BJ (cell line): ENCODE data around the gene KRT76. TPM values are rescaled to one million over a fixed set of nuclear protein-coding genes. Genes with fewer than 3 reads are reported as not detected.
"Not testable (repeated sequence)": the region's sequence is repeated elsewhere in the genome, so short reads cannot be mapped to it uniquely, and the experiment has no call there.

Experiments used
- CTCF ChIA-PET: fragments of 350-600 bp; formaldehyde crosslinking; extraction: SDS; loops from one replicate; lab custom pipeline; 2021; ENCODE audit warnings: antibody characterized with exemption, inconsistent platforms; lab: Yijun Ruan, JAX
- POLR2A ChIA-PET: fragments of 300-600 bp; sonication (Branson Sonifier 250); formaldehyde crosslinking; extraction: SDS; loops from one replicate; lab custom pipeline; 2021; ENCODE audit warnings: antibody characterized with exemption; lab: Charles Lee
- DNase-seq: peaks from one replicate; pipeline ENCODE4 v3.0.0-alpha.2; 2011; ENCODE audit warnings: low read depth
- H3K27me3 ChIP-seq: 2 replicates; pipeline ENCODE4 v1.6.0; 2011; ENCODE audit warnings: low read length; ENCODE audit not compliant: control insufficient read depth, insufficient read depth
- H3K36me3 ChIP-seq: 2 replicates; pipeline ENCODE4 v1.5.1; 2011; ENCODE audit warnings: low read length; ENCODE audit not compliant: control insufficient read depth, insufficient read depth
- H3K4me3 ChIP-seq: 2 replicates; pipeline ENCODE4 v1.5.1; 2011; ENCODE audit warnings: low read depth, mild to moderate bottlenecking, control low read depth, low read length
- polyA plus RNA-seq: library from polyadenylated mRNA; depleted of rRNA; stranded (reverse); fragments of >200 nt; gene quantifications from 2 replicates; pipeline ENCODE4 v1.2.3, GENCODE V29; 2011
- TF ChIP-seq, protein P1 (sequence below): IDR thresholded peaks from 2 replicates; pipeline ENCODE4 v1.5.1; 2011; ENCODE audit warnings: low read depth, mild to moderate bottlenecking, control low read depth, inconsistent platforms, low read length, moderate library complexity; ENCODE audit not compliant: insufficient read depth

Gene KRT76
- polyA plus RNA-seq, 1 experiment: not detected

DNA sequence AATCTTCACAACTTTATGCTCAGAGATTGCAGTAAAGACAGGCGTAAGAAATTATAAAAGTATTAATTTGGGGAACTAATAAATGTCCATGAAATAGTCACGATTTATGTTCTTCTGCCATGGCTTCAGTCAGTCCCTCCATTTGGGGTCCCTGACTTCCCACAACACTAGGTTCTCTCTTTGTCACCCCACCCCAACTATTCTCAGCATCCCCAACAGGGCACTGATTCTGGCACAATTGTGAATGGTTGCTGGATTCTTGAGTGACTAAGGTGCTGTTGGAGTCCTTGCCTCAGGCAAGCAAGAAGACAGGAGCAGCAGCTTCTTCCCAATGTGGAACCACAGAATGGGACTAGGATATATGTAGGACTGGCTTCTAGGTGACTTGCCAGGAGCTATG, 15.3 kb downstream of the KRT76 start:
- ChIA-PET CTCF (no interaction called here), POLR2A (no interaction called here)
- Histone ChIP-seq H3K36me3 (no peaks in the 10 kb centered on the region), H3K27me3 (peaks cover 4% of the 10 kb centered on the region), H3K4me3 (no peak overlapping the region)
- no peak for DNase-seq
- TF ChIP-seq, protein P1, sequence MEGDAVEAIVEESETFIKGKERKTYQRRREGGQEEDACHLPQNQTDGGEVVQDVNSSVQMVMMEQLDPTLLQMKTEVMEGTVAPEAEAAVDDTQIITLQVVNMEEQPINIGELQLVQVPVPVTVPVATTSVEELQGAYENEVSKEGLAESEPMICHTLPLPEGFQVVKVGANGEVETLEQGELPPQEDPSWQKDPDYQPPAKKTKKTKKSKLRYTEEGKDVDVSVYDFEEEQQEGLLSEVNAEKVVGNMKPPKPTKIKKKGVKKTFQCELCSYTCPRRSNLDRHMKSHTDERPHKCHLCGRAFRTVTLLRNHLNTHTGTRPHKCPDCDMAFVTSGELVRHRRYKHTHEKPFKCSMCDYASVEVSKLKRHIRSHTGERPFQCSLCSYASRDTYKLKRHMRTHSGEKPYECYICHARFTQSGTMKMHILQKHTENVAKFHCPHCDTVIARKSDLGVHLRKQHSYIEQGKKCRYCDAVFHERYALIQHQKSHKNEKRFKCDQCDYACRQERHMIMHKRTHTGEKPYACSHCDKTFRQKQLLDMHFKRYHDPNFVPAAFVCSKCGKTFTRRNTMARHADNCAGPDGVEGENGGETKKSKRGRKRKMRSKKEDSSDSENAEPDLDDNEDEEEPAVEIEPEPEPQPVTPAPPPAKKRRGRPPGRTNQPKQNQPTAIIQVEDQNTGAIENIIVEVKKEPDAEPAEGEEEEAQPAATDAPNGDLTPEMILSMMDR: no peak

DNA sequence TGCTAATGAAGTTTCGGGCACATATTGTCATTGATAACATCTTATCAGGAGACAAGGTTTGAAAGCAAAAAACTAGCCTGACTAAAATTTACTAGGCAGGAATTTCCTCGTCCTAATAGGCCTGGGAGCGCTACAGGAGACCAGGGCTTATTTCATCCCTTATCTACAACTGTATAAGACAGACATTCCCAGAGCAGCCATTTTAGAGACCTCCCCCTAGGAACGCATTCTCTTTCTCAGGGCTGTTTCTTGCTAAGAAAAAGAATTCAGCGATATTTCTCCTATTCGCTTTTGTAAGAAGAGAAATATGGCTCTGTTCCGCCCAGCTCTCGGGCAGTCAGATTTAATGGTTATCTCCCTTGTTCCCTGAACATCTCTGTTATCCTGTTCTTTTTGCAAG, 15.9 kb downstream of the KRT76 start:
- POLR2A ChIA-PET, H3K27me3 ChIP-seq, CTCF ChIA-PET, DNase-seq, H3K36me3 ChIP-seq, H3K4me3 ChIP-seq: not testable (repeated sequence)

DNA sequence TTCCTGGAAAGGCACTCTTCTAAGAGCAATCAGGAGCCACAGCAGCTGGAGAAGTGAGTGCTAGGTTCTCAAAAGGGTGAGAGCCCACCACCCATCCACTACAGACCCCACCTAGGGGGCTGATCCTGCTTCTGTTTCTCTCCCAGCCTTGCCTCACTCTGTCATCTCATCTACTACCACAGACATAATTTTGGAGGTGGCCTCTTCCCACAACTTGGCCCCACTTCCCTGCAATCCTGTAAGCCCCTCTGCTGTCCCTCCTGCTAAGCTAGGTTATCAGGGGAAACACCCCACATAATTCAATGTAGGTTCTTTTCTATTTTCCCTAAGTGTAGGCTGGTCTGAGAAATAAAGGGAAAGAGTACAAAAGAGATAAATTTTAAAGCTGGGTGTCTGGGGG, 16.5 kb downstream of the KRT76 start:
- no peak overlapping the region for H3K4me3 ChIP-seq
- H3K36me3 ChIP-seq: no peaks in the 10 kb centered on the region
- H3K27me3 ChIP-seq: peaks cover under 1% of the 10 kb centered on the region
- ChIA-PET POLR2A (no interaction called here), CTCF (interaction anchor here (1.8 kb wide), 1 partner anchor 15 kb away, joined by 5 read pairs; no protein-coding TSS in a partner anchor)
- DNase-seq: no peak
- TF ChIP-seq, protein P1: no peak

DNA sequence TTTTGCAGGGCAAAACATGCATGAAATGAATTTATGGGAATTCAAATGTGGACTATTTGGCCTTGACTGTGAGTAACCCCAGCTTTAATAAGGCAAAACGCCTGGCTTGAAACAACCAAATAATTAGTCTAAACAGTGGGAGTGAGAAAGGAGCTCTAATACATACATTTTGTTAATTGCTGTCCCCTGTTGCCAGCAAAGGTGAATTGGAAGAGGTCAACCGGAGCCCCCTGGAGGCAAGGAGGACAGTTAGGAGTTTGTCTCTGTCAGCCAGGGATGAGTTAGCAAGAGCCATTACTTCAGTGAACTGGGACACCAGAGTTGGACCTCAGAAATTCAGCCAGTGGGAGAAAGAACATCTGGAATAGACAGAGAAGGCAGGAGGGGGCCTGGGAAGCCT, 17.4 kb downstream of the KRT76 start:
- no peak for DNase-seq
- CTCF ChIA-PET: interaction anchor here (1.8 kb wide), 1 partner anchor 16 kb away, joined by 5 read pairs; no protein-coding TSS in a partner anchor
- H3K36me3 ChIP-seq: no peaks in the 10 kb centered on the region
- POLR2A ChIA-PET: no interaction called here
- H3K4me3 ChIP-seq: no peak overlapping the region
- TF ChIP-seq, protein P1: no peak
- H3K27me3 ChIP-seq: no peaks in the 10 kb centered on the region; the same call in 1 of the 2 replicates

DNA sequence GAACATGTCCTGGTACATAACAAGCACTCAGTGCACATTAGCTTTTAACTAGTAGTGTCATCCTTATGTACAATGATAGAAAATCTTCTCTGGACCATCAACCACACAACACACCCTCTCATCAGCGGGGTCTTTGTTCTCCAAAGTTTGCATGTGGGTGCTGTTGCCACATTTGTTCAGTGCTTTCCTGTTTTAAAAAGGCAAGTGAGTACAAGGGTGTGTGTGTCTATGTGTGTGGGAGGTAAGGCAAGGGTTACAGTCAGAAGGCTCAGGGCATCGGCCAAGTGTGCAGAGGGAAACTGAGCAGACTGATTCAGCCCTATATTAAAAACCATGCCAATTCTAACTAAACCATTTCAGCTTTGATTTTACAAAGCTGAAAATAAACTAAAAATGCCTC, 17.9 kb downstream of the KRT76 start:
- no peaks in the 10 kb centered on the region; the same call in 1 of the 2 replicates for H3K27me3 ChIP-seq
- CTCF ChIA-PET: interaction anchor here (1.8 kb wide), 1 partner anchor 16 kb away, joined by 5 read pairs; no protein-coding TSS in a partner anchor

More for the DNA sequence above, 17.9 kb downstream of the KRT76 start:
- POLR2A ChIA-PET: no interaction called here
- no peak overlapping the region for H3K4me3 ChIP-seq
- DNase-seq: no peak
- no peaks in the 10 kb centered on the region for H3K36me3 ChIP-seq
- TF ChIP-seq, protein P1: no peak
